Omental fat pad (tissue), 4 donors: ENCODE data around the gene TTC28. TPM values are rescaled to one million over a fixed set of nuclear protein-coding genes. Genes with fewer than 3 reads are reported as not detected.

ENCODE experiments used
- ATAC-seq: fragments of 150-250 bp; one replicate; pipeline ENCODE4 v1.9.1; 2016; ENCODE audit warnings: mild to moderate bottlenecking, moderate library complexity; ENCODE audit not compliant: low FRiP score
- DNase-seq: peaks from one replicate; pipeline ENCODE4 v3.0.0-alpha.2; 2019; ENCODE audit warnings: low spot score
- CTCF ChIP-seq, 3 donors: fragments of 450-650 bp; IDR thresholded peaks; one replicate each; pipeline ENCODE4 v1.5.1; 2016 to 2017; ENCODE audit warnings: antibody characterized with exemption in 3 of 3, mild to moderate bottlenecking in 3 of 3, moderate library complexity in 2 of 3
- total RNA-seq, 4 donors: library from RNA; depleted of rRNA; stranded (reverse); fragments of >200 nt; gene quantifications; one replicate each; pipeline ENCODE4 v1.1.0, GENCODE V29; 2016

Gene TTC28
- total RNA-seq, 4 donors from 2014 or later, result 28.6 to 103 (median 50.6) TPM

GRCh38 chr22:28443526-28443876 lies 236.1 kb downstream of the TTC28 start:
- ATAC-seq (no peak), DNase-seq (no peak)
- no peak for TF ChIP-seq CTCF (IDR thresholded peaks at IDR 0.05)

DNA sequence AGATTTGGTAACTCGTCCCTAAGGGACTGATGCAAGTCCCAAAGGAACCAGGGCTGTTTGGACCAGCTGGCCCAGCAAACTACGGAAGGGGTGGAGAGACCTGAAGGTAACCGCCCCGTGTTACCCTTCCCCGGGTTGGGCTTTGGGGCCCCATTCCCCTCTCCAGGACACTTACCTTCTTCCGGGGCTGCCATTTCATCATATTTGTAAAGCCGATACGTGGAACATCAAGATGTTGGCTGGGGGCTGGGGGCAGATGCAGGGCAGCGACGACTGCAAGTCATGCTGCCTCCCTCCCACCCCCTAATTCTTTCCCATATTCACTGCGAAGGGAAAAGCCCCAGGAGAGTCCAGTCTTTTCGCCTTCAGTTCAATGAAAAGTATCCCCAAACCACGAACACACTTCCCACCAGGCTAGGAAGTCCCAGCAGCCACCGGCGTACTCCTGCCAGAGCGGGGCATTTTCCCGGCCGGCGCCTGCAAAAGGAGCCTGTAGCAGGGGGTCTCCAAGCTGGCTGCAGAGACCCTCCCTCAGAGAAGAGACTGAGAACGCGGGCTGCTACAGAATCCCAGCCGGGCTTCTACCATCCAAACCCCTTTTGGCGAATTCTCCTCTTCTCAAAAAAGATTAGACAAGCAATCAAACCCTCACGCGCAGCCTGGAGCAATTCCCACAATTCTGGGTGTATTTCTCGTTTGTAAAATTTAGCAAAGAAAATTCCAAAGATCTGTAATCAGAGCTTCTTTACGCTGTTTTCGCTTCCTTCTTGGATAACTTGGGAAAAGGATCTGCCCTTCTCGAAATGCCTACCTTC lies 236.7 kb downstream of the TTC28 start:
- ATAC-seq, result peak; percentile 52
- no peak for DNase-seq
- TF ChIP-seq CTCF (IDR thresholded peaks at IDR 0.05), result no peak

- DNase-seq (no peak), ATAC-seq (peak; percentile 77)
- no peak for TF ChIP-seq CTCF (IDR thresholded peaks at IDR 0.05)
Observed at GRCh38 chr22:28442264-28442710, 237.4 kb downstream of the TTC28 start.

DNA sequence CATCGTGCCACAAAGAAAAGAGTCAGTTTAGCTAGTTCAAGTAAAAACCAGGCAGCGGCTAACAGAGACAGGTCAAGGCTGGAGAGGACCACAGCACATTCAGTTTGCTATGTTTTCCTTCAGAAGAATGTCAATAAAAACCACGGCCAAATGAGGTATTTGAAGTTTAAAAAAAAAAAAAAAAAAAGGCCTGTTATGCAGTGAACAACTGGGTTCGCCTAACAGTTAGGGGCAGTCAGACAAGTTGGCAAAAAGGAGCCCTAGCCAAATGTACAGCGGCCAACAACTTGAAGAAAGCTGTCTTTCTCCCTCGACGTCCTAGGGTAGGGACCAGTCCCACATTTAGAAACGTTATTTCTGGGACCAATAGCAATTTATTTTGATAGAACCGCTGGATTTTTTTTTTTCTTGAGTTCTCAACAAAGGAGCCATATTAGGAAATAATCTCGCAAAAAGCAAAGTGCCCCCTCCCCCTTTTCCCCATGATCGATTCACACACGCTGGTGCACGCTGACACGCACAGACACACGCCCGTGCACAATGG lies 237.8 kb downstream of the TTC28 start:
- DNase-seq (no peak), ATAC-seq (no peak)
- TF ChIP-seq CTCF (IDR thresholded peaks at IDR 0.05), result no peak

- DNase-seq (no peak), ATAC-seq (no peak)
- no peak for TF ChIP-seq CTCF (IDR thresholded peaks at IDR 0.05)
Observed at GRCh38 chr22:28440592-28441390, 238.8 kb downstream of the TTC28 start.

DNA sequence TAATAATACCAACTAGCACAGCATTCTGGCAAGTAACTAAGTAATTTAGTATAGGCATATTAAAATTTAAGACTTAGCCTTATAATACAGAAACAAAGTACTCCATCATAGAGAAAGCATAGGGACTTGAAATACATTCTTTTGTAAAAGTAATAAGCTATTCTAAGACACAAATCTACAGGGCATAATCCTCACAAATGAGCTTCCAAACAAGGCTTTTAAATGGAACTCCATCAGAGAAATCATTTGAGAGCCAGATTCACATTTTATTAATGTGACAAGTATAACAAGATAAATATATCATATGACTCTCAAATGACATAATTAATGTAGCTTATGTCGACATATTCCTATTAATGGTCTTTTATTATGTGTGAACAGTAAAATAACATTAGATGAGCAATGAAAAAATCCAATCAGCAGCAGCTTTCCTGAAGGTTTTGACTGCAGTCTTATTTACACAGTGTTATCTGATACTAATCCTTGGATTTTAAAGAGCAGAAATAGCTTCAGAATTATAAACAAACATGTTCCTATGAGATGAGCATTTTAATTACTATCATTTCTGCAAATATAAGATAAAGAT lies 241.4 kb downstream of the TTC28 start:
- DNase-seq (no peak), ATAC-seq (no peak)
- TF ChIP-seq CTCF (IDR thresholded peaks at IDR 0.05), result no peak
